Hematopoietic multipotent progenitor cell treated with erythropoietin and hydrocortisone succinate and interleukin-3 and kit ligand, for 6 days (in vitro differentiated cells): Measurements from ENCODE around the gene NFIC.
"Not testable (repeated sequence)": the region's sequence is repeated elsewhere in the genome, so short reads cannot be mapped to it uniquely, and the experiment has no call there.

Experiments
- DNase-seq: peaks from one replicate; pipeline ENCODE4 v3.0.0-alpha.2; 2015

NFIC gene

GRCh38 chr19:3496392-3497273 is 130.2 kb downstream of the NFIC start:
- no peak for DNase-seq

GRCh38 chr19:3497757-3498520 is 131.6 kb downstream of the NFIC start:
- DNase-seq = no peak

GRCh38 chr19:3499738-3500428 is 133.5 kb downstream of the NFIC start:
- peak; percentile 22 for DNase-seq

GRCh38 chr19:3500429-3501101 is 134.2 kb downstream of the NFIC start, which contains the start of gene DOHH:
Gene DOHH, minus strand, starts transcription at chr19:3500674. Its CDS starts 3,860 bp downstream, at chr19:3496814.
- peak; percentile 99 for DNase-seq

- DNase-seq = no peak
These were observed 135.4 kb downstream of the NFIC start for GRCh38 chr19:3501780-3502179.

GRCh38 chr19:3503036-3503572 is 136.7 kb downstream of the NFIC start:
- peak; percentile 65 for DNase-seq

GRCh38 chr19:3504735-3505134 is 138.4 kb downstream of the NFIC start:
- no peak for DNase-seq

- peak; percentile 99 for DNase-seq
These were observed 139.4 kb downstream of the NFIC start, which contains the start of gene FZR1 for GRCh38 chr19:3505598-3506383. Gene FZR1, plus strand, starts transcription at chr19:3506311. Its CDS starts 16,679 bp downstream, at chr19:3522990.

GRCh38 chr19:3506384-3507340 is 140.3 kb downstream of the NFIC start:
- peak; percentile 43 for DNase-seq

- DNase-seq = no peak
These were observed 141.2 kb downstream of the NFIC start for GRCh38 chr19:3507371-3508120.

GRCh38 chr19:3508121-3508661 is 141.8 kb downstream of the NFIC start:
- DNase-seq = not testable (repeated sequence)

GRCh38 chr19:3508771-3509535 is 142.6 kb downstream of the NFIC start:
- no peak for DNase-seq

GRCh38 chr19:3509566-3509989 is 143.2 kb downstream of the NFIC start:
- DNase-seq = no peak

- no peak for DNase-seq
These were observed 144.3 kb downstream of the NFIC start for GRCh38 chr19:3510727-3511126.

GRCh38 chr19:3511506-3512251 is 145.3 kb downstream of the NFIC start:
- no peak for DNase-seq

- no peak for DNase-seq
These were observed 146.3 kb downstream of the NFIC start for GRCh38 chr19:3512562-3513228.
